PC-3 (cell line): ENCODE results near the gene ZNF839.

Experiments used
- EZH2 ChIP-seq: fragments of 300-600 bp; sonication (generic); IDR thresholded peaks from one replicate; pipeline ENCODE4 v1.6.1; 2017; ENCODE audit warnings: antibody characterized with exemption, mild to moderate bottlenecking, low read length; ENCODE audit not compliant: unreplicated experiment
- EZH2phosphoT487 ChIP-seq: fragments of 300-600 bp; sonication (generic); IDR thresholded peaks from 2 replicates; pipeline ENCODE4 v1.6.1; 2018; ENCODE audit warnings: mild to moderate bottlenecking, antibody characterized with exemption, low read length, borderline replicate concordance
- TF ChIP-seq, protein P1 (sequence below): fragments of 300-600 bp; sonication (generic); conservative IDR thresholded peaks from 2 replicates; pipeline ENCODE4 v1.5.1; 2017; ENCODE audit warnings: antibody characterized with exemption, low read depth, mild to moderate bottlenecking, low read length

DNA sequence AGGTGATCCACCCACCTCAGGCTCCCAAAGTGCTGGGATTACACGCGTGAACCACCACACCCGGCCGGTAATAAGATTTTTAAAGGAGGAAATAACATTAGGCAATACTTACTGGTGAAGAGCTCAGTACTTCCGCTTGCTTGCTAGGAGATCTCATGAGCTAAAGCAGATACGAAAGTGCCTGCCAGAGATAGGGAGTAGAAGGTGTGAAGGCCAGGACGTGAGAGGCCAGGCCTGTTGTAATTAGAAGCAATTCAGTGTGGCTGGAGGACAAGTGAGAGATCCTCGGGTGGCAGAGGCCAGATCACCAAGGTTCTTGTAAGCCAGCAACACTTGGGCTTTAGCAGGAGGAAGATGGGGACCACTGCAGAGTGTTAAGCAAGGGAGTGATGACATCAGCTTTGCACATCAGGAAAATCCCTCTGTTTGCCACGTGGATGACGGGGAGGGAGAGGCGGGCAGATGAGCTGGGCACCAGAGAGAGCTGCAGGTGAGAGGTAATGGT lies 50.8 kb downstream of the ZNF839 start:
- no peak for TF ChIP-seq EZH2phosphoT487
- TF ChIP-seq, protein P1, sequence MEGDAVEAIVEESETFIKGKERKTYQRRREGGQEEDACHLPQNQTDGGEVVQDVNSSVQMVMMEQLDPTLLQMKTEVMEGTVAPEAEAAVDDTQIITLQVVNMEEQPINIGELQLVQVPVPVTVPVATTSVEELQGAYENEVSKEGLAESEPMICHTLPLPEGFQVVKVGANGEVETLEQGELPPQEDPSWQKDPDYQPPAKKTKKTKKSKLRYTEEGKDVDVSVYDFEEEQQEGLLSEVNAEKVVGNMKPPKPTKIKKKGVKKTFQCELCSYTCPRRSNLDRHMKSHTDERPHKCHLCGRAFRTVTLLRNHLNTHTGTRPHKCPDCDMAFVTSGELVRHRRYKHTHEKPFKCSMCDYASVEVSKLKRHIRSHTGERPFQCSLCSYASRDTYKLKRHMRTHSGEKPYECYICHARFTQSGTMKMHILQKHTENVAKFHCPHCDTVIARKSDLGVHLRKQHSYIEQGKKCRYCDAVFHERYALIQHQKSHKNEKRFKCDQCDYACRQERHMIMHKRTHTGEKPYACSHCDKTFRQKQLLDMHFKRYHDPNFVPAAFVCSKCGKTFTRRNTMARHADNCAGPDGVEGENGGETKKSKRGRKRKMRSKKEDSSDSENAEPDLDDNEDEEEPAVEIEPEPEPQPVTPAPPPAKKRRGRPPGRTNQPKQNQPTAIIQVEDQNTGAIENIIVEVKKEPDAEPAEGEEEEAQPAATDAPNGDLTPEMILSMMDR: no peak
- TF ChIP-seq EZH2: no peak
